A549 (cell line): ENCODE results near the gene EIF4G3. TPM values are rescaled to one million over a fixed set of nuclear protein-coding genes. Genes with fewer than 3 reads are reported as not detected.

Source experiments
- ATAC-seq, 2 experiments: fragments of 200-7000 bp in 1 of 2; fragments of >200 bp in 1 of 2; cut with Nextera tagmentation in 1 of 2; cut with Tn5 transposase in 1 of 2; 3 replicates each; pipeline versions ENCODE4 v1.8.0 to v1.9.1; 2018 to 2020; ENCODE audit warnings: mild to moderate bottlenecking in 1 of 2, moderate library complexity in 1 of 2
- CTCF ChIA-PET: fragments of 300-600 bp; sonication (Branson Sonifier 250); formaldehyde crosslinking; extraction: SDS; loops from one replicate; lab custom pipeline; 2021; ENCODE audit warnings: antibody characterized with exemption, inconsistent platforms; lab: Yijun Ruan, JAX
- POLR2A ChIA-PET: fragments of 350-600 bp; formaldehyde crosslinking; extraction: SDS; loops from one replicate; lab custom pipeline; 2021; ENCODE audit warnings: antibody characterized with exemption, inconsistent platforms; lab: Yijun Ruan, JAX
- DNase-seq, 2 experiments: peaks; one replicate each; pipeline versions ENCODE4 v3.0.0 to v3.0.0-alpha.2; 2011 to 2016; ENCODE audit warnings: low read depth in 1 of 2, low spot score in 1 of 2
- FAIRE-seq: peaks from 2 replicates; lab custom pipeline; 2011; peaks lifted over from hg19 to GRCh38; lab: Jason Lieb, UNC
- H3K27ac ChIP-seq, 2 experiments: fragments of >200 bp; sonication (Bioruptor Twin); formaldehyde crosslinking; 3 replicates each; pipeline ENCODE4 v1.5.1; 2016 to 2017
- H3K4me1 ChIP-seq: fragments of >200 bp; sonication (Bioruptor Twin); formaldehyde crosslinking; 3 replicates; pipeline ENCODE4 v1.6.1; 2016
- H3K4me2 ChIP-seq: fragments of >200 bp; sonication (Bioruptor Twin); formaldehyde crosslinking; 3 replicates; pipeline ENCODE4 v1.6.1; 2016
- H3K4me3 ChIP-seq: fragments of >200 bp; sonication (Bioruptor Twin); formaldehyde crosslinking; 3 replicates; pipeline ENCODE4 v1.5.1; 2016
- H3K9me3 ChIP-seq: fragments of >200 bp; sonication (Bioruptor Twin); formaldehyde crosslinking; 3 replicates; pipeline ENCODE4 v1.6.1; 2016
- CHD4 ChIP-seq: fragments of 200-600 bp; sonication (generic); IDR thresholded peaks from 2 replicates; pipeline ENCODE4 v1.6.1; 2016; ENCODE audit warnings: antibody characterized with exemption, mild to moderate bottlenecking, borderline replicate concordance
- E2F6 ChIP-seq: IDR thresholded peaks from 2 replicates; pipeline ENCODE4 v1.6.1; 2012; ENCODE audit warnings: low read depth, borderline replicate concordance
- ELK1 ChIP-seq: fragments of 150-350 bp; IDR thresholded peaks from 2 replicates; pipeline ENCODE4 v1.6.1; 2014; ENCODE audit warnings: low read depth, mild to moderate bottlenecking, low read length
- EP300 ChIP-seq, 2 experiments: fragments of >200 bp; sonication (Bioruptor Twin); formaldehyde crosslinking; IDR thresholded peaks; 2 replicates in 1 of 2; 3 replicates in 1 of 2; pipeline ENCODE4 v1.6.1; 2016 to 2017
- ESRRA ChIP-seq: fragments of 150-350 bp; IDR thresholded peaks from 2 replicates; pipeline ENCODE4 v1.6.1; 2014; ENCODE audit warnings: mild to moderate bottlenecking, low read length, borderline replicate concordance
- HES2 ChIP-seq: fragments of >200 bp; sonication (Bioruptor Twin); formaldehyde crosslinking; IDR thresholded peaks from 2 replicates; pipeline ENCODE4 v1.6.1; 2016
- HEYL ChIP-seq: fragments of 250-450 bp; sonication (Bioruptor Pico); IDR thresholded peaks from 2 replicates; pipeline ENCODE4 v1.8.0; 2021; ENCODE audit warnings: mild to moderate bottlenecking, moderate library complexity
- HOXB13 ChIP-seq: fragments of 250-450 bp; sonication (Bioruptor Pico); IDR thresholded peaks from 2 replicates; pipeline ENCODE4 v1.5.0; 2020; ENCODE audit warnings: low read depth, mild to moderate bottlenecking, moderate library complexity
- JUN ChIP-seq, 2 experiments: fragments of >200 bp; sonication (Bioruptor Twin); formaldehyde crosslinking; IDR thresholded peaks; 2 replicates in 1 of 2; 3 replicates in 1 of 2; pipeline ENCODE4 v1.6.1; 2016 to 2017
- JUNB ChIP-seq: fragments of >200 bp; sonication (Bioruptor Twin); formaldehyde crosslinking; IDR thresholded peaks from 2 replicates; pipeline ENCODE4 v1.6.1; 2016
- KDM5A ChIP-seq: fragments of 200-600 bp; sonication (generic); IDR thresholded peaks from 2 replicates; pipeline ENCODE4 v1.6.1; 2016; ENCODE audit warnings: antibody characterized with exemption, mild to moderate bottlenecking
- MAX ChIP-seq: IDR thresholded peaks from 2 replicates; pipeline ENCODE4 v1.6.1; 2012
- MYC ChIP-seq: IDR thresholded peaks from 2 replicates; pipeline ENCODE4 v1.6.1; 2012; ENCODE audit warnings: mild to moderate bottlenecking, inconsistent platforms, low read length, improper control_type of control experiment, borderline replicate concordance
- NFE2L2 ChIP-seq: fragments of 150-350 bp; conservative IDR thresholded peaks from 2 replicates; pipeline ENCODE4 v1.6.1; 2014; ENCODE audit warnings: low read length
- NPAS2 ChIP-seq: fragments of 250-450 bp; sonication (Bioruptor Pico); IDR thresholded peaks from 2 replicates; pipeline ENCODE4 v1.8.0; 2022; ENCODE audit warnings: mild to moderate bottlenecking, moderate library complexity, borderline replicate concordance
- RAD21 ChIP-seq, 2 experiments: fragments of >200 bp in 1 of 2; sonication (Bioruptor Twin) in 1 of 2; formaldehyde crosslinking in 1 of 2; IDR thresholded peaks in 1 of 2; conservative IDR thresholded peaks in 1 of 2; 2 replicates in 1 of 2; 3 replicates in 1 of 2; pipeline ENCODE4 v1.6.1; 2012 to 2018; ENCODE audit warnings: inconsistent platforms in 1 of 2
- TFCP2L1 ChIP-seq: fragments of 250-450 bp; sonication (Bioruptor Pico); IDR thresholded peaks from 2 replicates; pipeline ENCODE4 v1.5.0; 2021; ENCODE audit warnings: mild to moderate bottlenecking
- TP53 ChIP-seq: fragments of 250-450 bp; sonication (Bioruptor Pico); IDR thresholded peaks from 2 replicates; pipeline ENCODE4 v1.5.0; 2021; ENCODE audit warnings: mild to moderate bottlenecking, moderate library complexity
- USF2 ChIP-seq: fragments of 450-650 bp; IDR thresholded peaks from 2 replicates; pipeline ENCODE4 v1.6.1; 2014; ENCODE audit warnings: antibody characterized with exemption
- ZC3H11A ChIP-seq: fragments of 450-650 bp; IDR thresholded peaks from 2 replicates; pipeline ENCODE4 v1.6.1; 2014; ENCODE audit warnings: antibody characterized with exemption, mild to moderate bottlenecking
- ZFP36 ChIP-seq: fragments of 450-650 bp; IDR thresholded peaks from 2 replicates; pipeline ENCODE4 v1.6.1; 2014; ENCODE audit warnings: borderline replicate concordance; ENCODE audit not compliant: partially characterized antibody
- WGBS: methylation state at CpG from one replicate; pipeline ENCODE4 v1.1.6; 2017; ENCODE audit errors: missing lambda C conversion rate; 5-methylcytosine and 5-hydroxymethylcytosine counted together
- polyA plus RNA-seq, 4 experiments: library from polyadenylated mRNA; depleted of rRNA in 3 of 4; stranded (reverse); fragments of >200 nt; fragmentation: RNase III in 1 of 4; extraction: RNeasy Plus Mini Kit Qiagen cat#74134 plus additional on column Dnase treatment in 1 of 4; gene quantifications; 2 replicates in 3 of 4; 3 replicates in 1 of 4; pipeline ENCODE4 v1.2.3, GENCODE V29; 2011 to 2017
- TF ChIP-seq, protein P1 (sequence below): fragments of >200 bp; sonication (Bioruptor Twin); formaldehyde crosslinking; IDR thresholded peaks from 3 replicates; pipeline ENCODE4 v1.6.1; 2016

The EIF4G3 gene
- polyA plus RNA-seq, 2 of the 4 experiments (the other 2 are of a cell fraction): 25.0 to 51.3 TPM

GRCh38 chr1:20819818-20820217 is 356.9 kb downstream of the EIF4G3 start (continued):
- TF ChIP-seq, protein P1, sequence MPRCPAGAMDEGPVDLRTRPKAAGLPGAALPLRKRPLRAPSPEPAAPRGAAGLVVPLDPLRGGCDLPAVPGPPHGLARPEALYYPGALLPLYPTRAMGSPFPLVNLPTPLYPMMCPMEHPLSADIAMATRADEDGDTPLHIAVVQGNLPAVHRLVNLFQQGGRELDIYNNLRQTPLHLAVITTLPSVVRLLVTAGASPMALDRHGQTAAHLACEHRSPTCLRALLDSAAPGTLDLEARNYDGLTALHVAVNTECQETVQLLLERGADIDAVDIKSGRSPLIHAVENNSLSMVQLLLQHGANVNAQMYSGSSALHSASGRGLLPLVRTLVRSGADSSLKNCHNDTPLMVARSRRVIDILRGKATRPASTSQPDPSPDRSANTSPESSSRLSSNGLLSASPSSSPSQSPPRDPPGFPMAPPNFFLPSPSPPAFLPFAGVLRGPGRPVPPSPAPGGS: no peak

GRCh38 chr1:20814534-20814871 is 362.2 kb downstream of the EIF4G3 start:
- Histone ChIP-seq H3K9me3 (no peaks in the 10 kb centered on the region), H3K4me3 (no peak overlapping the region), H3K4me1 (peaks cover 13% of the 10 kb centered on the region), H3K27ac (peak overlapping the region in 1 of 2 experiments; percentile 57; a peak in 2 of 6 replicates), H3K4me2 (peak overlapping the region; percentile 58)
- FAIRE-seq: no peak
- ATAC-seq: no peak
- CTCF ChIA-PET: no interaction called here
- TF ChIP-seq, protein P1: no peak
- TF ChIP-seq NPAS2: no peak
- DNase-seq: no peak
- no CpG with 5 or more reads among the region's 4 CpGs for WGBS
- POLR2A ChIA-PET: no interaction called here

GRCh38 chr1:20811916-20812315 is 364.8 kb downstream of the EIF4G3 start:
- no peak overlapping the region for H3K27ac ChIP-seq
- no peak for DNase-seq
- CTCF ChIA-PET: no interaction called here
- no peaks in the 10 kb centered on the region for H3K9me3 ChIP-seq
- TF ChIP-seq KDM5A: no peak
- no peak for TF ChIP-seq NFE2L2
- TF ChIP-seq, all 56 proteins: peak for 0
- POLR2A ChIA-PET: no interaction called here
- ATAC-seq (no peak), FAIRE-seq (no peak)
- WGBS: 92% methylated on average over 5 of the region's 5 CpGs
- H3K4me1 ChIP-seq: peaks cover 13% of the 10 kb centered on the region
- H3K4me2 ChIP-seq: no peak overlapping the region
- no peak overlapping the region for H3K4me3 ChIP-seq

DNA sequence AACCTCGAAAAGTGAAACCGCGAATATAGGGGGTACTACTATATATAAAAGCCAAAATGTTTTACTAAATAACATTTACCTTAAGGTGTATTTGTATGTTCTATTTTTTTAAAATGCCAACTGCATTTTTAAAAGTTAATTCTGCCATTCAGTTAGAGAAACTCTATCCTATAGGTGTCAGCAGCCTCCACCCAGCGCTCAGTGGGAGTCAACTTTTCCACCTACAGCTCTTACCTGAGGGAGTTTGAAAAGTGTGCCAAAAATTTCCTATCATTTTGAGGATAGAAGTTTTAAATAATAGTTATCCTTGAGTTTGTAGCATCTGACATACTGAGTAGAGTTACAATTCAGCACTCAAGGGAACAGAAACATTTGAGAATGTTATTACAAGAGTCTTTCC is 383.5 kb downstream of the EIF4G3 start:
- no peak for FAIRE-seq
- POLR2A ChIA-PET: no interaction called here

More for the DNA sequence above, 383.5 kb downstream of the EIF4G3 start:
- no peak for DNase-seq
- WGBS: 94% methylated on average over 4 of the region's 4 CpGs
- no peaks in the 10 kb centered on the region for H3K9me3 ChIP-seq
- ATAC-seq: no peak
- no peak overlapping the region for H3K4me3 ChIP-seq
- CTCF ChIA-PET: no interaction called here
- 0 out of 6 replicates have a peak overlapping the region, but pooled peaks of 1 of the 2 experiments have one; percentile 28 for H3K27ac ChIP-seq
- H3K4me2 ChIP-seq: no peak overlapping the region
- H3K4me1 ChIP-seq: peaks cover 6% of the 10 kb centered on the region
- no peak for TF ChIP-seq ZFP36
- no peak for TF ChIP-seq HEYL
- TF ChIP-seq TP53 (CRISPR knock-in tag): no peak
- no peak for TF ChIP-seq JUNB
- TF ChIP-seq HOXB13 (CRISPR knock-in tag): no peak
- no peak for TF ChIP-seq JUN (IDR thresholded peaks at IDR 0.05)
- TF ChIP-seq E2F6: no peak
- TF ChIP-seq RAD21 (conservative IDR thresholded peaks at IDR 0.05 in 1 of 2, IDR thresholded peaks at IDR 0.05 in 1 of 2): no peak
- no peak for TF ChIP-seq ZC3H11A
- TF ChIP-seq ESRRA: no peak
- TF ChIP-seq ELK1: no peak
- no peak for TF ChIP-seq MYC
- TF ChIP-seq MAX: no peak
- no peak for TF ChIP-seq TFCP2L1 (CRISPR knock-in tag)
- no peak for TF ChIP-seq HES2
- TF ChIP-seq EP300 (IDR thresholded peaks at IDR 0.05): no peak
- no peak for TF ChIP-seq USF2
- no peak for TF ChIP-seq CHD4
